Measurements from ENCODE around the gene CNTNAP2. TPM values are rescaled to one million over a fixed set of nuclear protein-coding genes. Genes with fewer than 3 reads are reported as not detected.
"Not testable (repeated sequence)": the region's sequence is repeated elsewhere in the genome, so short reads cannot be mapped to it uniquely, and the experiment has no call there.

CNTNAP2 gene
- total and polyA plus RNA-seq, 2 donors, result 5.1 to 10.3 TPM

DNA sequence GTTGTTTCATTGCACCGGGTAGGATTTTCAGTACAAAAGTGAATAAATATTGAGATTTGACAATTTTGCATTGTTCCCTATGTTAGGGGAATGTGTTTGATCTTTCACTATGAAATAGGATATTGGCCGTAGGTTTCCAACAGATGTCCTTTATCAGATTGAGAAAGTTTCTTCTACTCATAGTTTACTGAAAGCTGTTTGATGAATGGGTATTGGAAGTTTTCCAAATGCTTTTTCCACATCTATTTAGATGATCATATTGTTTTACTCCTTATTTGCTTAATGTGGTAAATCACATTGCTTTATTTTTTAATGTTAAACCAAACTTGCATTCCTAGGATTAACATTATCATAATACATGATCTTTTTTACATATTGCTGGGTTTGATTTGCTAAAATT lies 2296.1 kb downstream of the CNTNAP2 start:
- no peak for DNase-seq (ENCODE audit: low read depth in 6 of 9, low spot score in 9 of 9)
- Histone ChIP-seq H3K27me3 (ENCODE audit: control insufficient read depth in 2 of 2, insufficient read depth in 1 of 2, low read length in 1 of 2) (no peaks in the 10 kb centered on the region), H3K27ac (ENCODE audit: low read depth in 1 of 2, low read length in 1 of 2) (no peak overlapping the region), H3K4me3 (ENCODE audit: low read length in 2 of 2) (no peak overlapping the region), H3K9me3 (ENCODE audit: control insufficient read depth in 2 of 2, insufficient read depth in 1 of 2, low read length in 1 of 2) (no peaks in the 10 kb centered on the region), H3K4me1 (ENCODE audit: control insufficient read depth in 2 of 2, insufficient read depth in 2 of 2, low read length in 2 of 2) (no peaks in the 10 kb centered on the region), H3K36me3 (ENCODE audit: control insufficient read depth in 2 of 2, insufficient read depth in 2 of 2, low read length in 1 of 2) (no peaks in the 10 kb centered on the region)
- WGBS, result 89% methylated on average over 2 of the region's 2 CpGs

DNA sequence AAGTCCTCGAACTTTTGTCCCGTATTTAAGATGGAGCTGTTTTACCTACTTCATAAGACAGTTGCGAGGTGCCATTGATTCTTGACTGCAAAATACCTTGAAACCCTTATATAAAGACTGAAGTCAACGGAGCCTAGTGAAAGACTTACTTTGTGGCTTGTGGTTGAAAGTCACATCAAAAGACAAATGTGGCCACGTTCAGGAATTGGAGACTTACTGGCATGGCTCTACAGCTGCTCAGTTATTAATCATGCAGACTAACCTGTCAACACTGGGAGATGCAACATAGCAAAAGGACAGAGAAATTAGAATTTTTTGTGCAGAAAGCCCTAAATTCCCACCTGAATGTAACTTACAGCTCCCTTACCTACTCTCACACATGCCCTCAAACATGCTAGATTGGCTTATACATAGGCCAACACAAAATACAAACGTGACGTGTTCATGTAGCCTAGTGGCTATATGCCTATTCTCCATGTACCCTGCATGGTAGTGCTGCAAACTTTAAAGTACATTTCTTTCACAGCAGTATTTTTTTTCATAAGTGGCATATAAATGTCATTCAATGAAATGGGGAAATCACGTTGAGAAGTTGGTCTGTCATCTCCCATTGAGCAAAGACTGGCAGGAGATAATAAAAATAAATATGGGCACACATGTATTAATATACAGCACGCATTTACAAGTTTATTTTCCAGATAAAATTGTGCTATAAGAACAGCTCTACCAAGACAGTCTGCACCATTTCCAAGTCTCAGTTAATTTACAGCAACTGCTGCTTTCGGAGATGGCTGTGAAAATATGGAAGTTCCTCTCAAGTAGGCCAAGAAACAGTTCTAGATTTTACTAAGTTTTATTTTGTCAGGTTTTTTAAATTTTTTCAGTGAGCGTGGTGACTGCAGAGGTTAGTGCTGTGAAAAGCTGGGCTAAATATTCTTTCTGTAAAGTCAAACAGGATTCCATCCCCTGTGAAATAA lies 2303.5 kb downstream of the CNTNAP2 start:
- Histone ChIP-seq H3K4me3 (ENCODE audit: low read length in 2 of 2) (no peak overlapping the region), H3K27ac (ENCODE audit: low read depth in 1 of 2, low read length in 1 of 2) (no peak overlapping the region), H3K9me3 (ENCODE audit: control insufficient read depth in 2 of 2, insufficient read depth in 1 of 2, low read length in 1 of 2) (peaks cover 0 to 5% of the 10 kb centered on the region in 2 donors), H3K36me3 (ENCODE audit: control insufficient read depth in 2 of 2, insufficient read depth in 2 of 2, low read length in 1 of 2) (no peaks in the 10 kb centered on the region), H3K27me3 (ENCODE audit: control insufficient read depth in 2 of 2, insufficient read depth in 1 of 2, low read length in 1 of 2) (no peaks in the 10 kb centered on the region), H3K4me1 (ENCODE audit: control insufficient read depth in 2 of 2, insufficient read depth in 2 of 2, low read length in 2 of 2) (no peaks in the 10 kb centered on the region)
- WGBS, result 48% methylated on average over 11 of the region's 11 CpGs
- peak in 1 of 9 donors; percentile 38 for DNase-seq (ENCODE audit: low read depth in 6 of 9, low spot score in 9 of 9)

DNA sequence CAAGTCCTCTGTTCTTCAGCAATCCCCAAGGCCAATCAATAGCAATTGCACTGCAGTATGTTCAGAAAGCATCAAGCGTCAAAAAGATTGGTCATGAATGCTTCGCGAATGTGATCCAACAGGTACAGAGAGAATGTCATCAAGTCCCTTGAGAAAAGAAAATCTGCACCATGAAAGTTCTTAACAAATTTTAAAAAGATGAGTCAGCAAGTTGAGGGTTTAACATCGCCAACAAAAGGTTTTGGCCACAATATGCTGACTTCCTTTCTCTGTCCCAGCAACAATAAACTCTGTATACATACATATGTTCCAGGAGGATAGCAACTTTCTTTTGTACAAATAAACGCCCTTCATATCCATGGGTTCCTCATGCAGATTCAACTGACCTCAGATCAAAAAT lies 2305.4 kb downstream of the CNTNAP2 start:
- no peak overlapping the region for H3K27ac ChIP-seq (ENCODE audit: low read depth in 1 of 2, low read length in 1 of 2)
- no peaks in the 10 kb centered on the region for H3K36me3 ChIP-seq (ENCODE audit: control insufficient read depth in 2 of 2, insufficient read depth in 2 of 2, low read length in 1 of 2)
- WGBS, result 95% methylated on average over 5 of the region's 5 CpGs
- peaks cover 0 to 6% of the 10 kb centered on the region in 2 donors for H3K9me3 ChIP-seq (ENCODE audit: control insufficient read depth in 2 of 2, insufficient read depth in 1 of 2, low read length in 1 of 2)
- H3K4me3 ChIP-seq (ENCODE audit: low read length in 2 of 2), result no peak overlapping the region
- H3K4me1 ChIP-seq (ENCODE audit: control insufficient read depth in 2 of 2, insufficient read depth in 2 of 2, low read length in 2 of 2), result no peaks in the 10 kb centered on the region
- no peaks in the 10 kb centered on the region for H3K27me3 ChIP-seq (ENCODE audit: control insufficient read depth in 2 of 2, insufficient read depth in 1 of 2, low read length in 1 of 2)
- DNase-seq (ENCODE audit: low read depth in 6 of 9, low spot score in 9 of 9), result no peak

DNA sequence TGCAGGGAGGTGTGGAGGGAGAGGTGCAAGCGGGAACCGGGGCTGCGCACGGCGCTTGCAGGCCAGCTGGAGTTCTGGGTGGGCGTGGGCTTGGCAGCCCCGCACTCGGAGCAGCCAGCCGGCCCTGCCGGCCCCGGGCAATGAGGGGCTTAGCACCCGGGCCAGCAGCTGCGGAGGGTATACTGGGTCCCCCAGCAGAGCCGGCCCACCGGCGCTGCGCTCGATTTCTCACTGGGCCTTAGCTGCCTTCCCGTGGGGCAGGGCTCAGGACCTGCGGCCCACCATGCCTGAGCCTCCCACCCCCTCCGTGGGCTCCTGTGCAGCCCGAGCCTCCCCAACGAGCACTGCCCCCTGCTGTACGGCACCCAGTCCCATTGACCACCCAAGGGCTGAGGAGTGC lies 2309.8 kb downstream of the CNTNAP2 start:
- H3K4me3 ChIP-seq (ENCODE audit: low read length in 2 of 2); H3K27me3 ChIP-seq (ENCODE audit: control insufficient read depth in 2 of 2, insufficient read depth in 1 of 2, low read length in 1 of 2); H3K9me3 ChIP-seq (ENCODE audit: control insufficient read depth in 2 of 2, insufficient read depth in 1 of 2, low read length in 1 of 2); DNase-seq (ENCODE audit: low read depth in 6 of 9, low spot score in 9 of 9); H3K36me3 ChIP-seq (ENCODE audit: control insufficient read depth in 2 of 2, insufficient read depth in 2 of 2, low read length in 1 of 2); H3K27ac ChIP-seq (ENCODE audit: low read depth in 1 of 2, low read length in 1 of 2); H3K4me1 ChIP-seq (ENCODE audit: control insufficient read depth in 2 of 2, insufficient read depth in 2 of 2, low read length in 2 of 2): not testable (repeated sequence)
- WGBS, result 98% methylated on average over 24 of the region's 24 CpGs

DNA sequence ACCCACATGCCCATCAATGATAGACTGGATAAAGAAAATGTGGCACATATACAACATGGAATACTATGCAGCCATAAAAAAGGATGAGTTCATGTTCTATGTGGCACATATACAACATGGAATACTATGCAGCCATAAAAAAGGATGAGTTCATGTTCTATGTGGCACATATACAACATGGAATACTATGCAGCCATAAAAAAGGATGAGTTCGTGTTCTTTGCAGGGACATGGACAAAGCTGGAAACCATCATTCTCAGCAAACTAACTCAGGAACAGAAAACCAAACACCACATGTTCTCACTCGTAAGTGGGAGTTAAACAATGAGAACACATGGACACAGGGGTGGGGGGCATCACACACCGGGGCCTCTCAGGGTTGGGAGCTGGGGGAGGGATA lies 2314.1 kb downstream of the CNTNAP2 start:
- DNase-seq (ENCODE audit: low read depth in 6 of 9, low spot score in 9 of 9); H3K4me3 ChIP-seq (ENCODE audit: low read length in 2 of 2); H3K4me1 ChIP-seq (ENCODE audit: control insufficient read depth in 2 of 2, insufficient read depth in 2 of 2, low read length in 2 of 2); H3K27me3 ChIP-seq (ENCODE audit: control insufficient read depth in 2 of 2, insufficient read depth in 1 of 2, low read length in 1 of 2); H3K36me3 ChIP-seq (ENCODE audit: control insufficient read depth in 2 of 2, insufficient read depth in 2 of 2, low read length in 1 of 2); H3K27ac ChIP-seq (ENCODE audit: low read depth in 1 of 2, low read length in 1 of 2); H3K9me3 ChIP-seq (ENCODE audit: control insufficient read depth in 2 of 2, insufficient read depth in 1 of 2, low read length in 1 of 2): not testable (repeated sequence)
- 98% methylated on average over 3 of the region's 3 CpGs for WGBS

DNA sequence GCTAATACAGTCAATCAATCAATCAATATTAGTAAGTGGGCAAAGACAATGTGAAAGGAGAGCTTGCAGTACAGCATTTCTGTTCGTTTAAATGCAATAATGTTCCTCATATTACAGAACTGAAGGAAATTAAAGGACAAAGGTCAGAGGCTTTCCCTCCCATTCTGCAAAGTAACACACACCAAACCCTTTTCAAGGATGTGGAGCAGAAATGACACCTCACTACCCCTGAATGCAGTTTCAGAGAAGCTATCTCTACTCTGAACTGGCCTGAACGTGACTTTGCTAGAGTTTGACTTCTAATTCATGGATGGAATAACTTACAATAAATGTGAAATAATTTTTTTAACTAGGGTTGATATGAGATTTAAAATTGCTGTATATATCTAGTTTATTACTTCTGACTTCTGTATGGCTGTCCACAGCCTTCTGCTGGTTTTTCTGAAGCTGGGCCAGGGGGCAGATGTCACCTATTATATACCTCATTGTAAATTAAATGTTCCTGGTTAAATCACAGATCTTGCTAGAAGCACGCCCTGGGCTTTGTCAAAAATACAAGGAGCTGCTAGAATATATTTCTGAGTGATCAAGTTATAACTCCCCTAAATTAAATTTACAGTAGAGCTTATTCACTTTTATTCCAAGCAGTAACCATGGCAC lies 2317.1 kb downstream of the CNTNAP2 start:
- no peaks in the 10 kb centered on the region for H3K9me3 ChIP-seq (ENCODE audit: control insufficient read depth in 2 of 2, insufficient read depth in 1 of 2, low read length in 1 of 2)
- no peaks in the 10 kb centered on the region for H3K27me3 ChIP-seq (ENCODE audit: control insufficient read depth in 2 of 2, insufficient read depth in 1 of 2, low read length in 1 of 2)
- DNase-seq (ENCODE audit: low read depth in 6 of 9, low spot score in 9 of 9), result no peak
- no peak overlapping the region for H3K27ac ChIP-seq (ENCODE audit: low read depth in 1 of 2, low read length in 1 of 2)
- WGBS, result 90% methylated on average over 3 of the region's 3 CpGs
- H3K36me3 ChIP-seq (ENCODE audit: control insufficient read depth in 2 of 2, insufficient read depth in 2 of 2, low read length in 1 of 2), result no peaks in the 10 kb centered on the region
- H3K4me3 ChIP-seq (ENCODE audit: low read length in 2 of 2), result no peak overlapping the region
- H3K4me1 ChIP-seq (ENCODE audit: control insufficient read depth in 2 of 2, insufficient read depth in 2 of 2, low read length in 2 of 2), result peaks cover 0 to 3% of the 10 kb centered on the region in 2 donors

DNA sequence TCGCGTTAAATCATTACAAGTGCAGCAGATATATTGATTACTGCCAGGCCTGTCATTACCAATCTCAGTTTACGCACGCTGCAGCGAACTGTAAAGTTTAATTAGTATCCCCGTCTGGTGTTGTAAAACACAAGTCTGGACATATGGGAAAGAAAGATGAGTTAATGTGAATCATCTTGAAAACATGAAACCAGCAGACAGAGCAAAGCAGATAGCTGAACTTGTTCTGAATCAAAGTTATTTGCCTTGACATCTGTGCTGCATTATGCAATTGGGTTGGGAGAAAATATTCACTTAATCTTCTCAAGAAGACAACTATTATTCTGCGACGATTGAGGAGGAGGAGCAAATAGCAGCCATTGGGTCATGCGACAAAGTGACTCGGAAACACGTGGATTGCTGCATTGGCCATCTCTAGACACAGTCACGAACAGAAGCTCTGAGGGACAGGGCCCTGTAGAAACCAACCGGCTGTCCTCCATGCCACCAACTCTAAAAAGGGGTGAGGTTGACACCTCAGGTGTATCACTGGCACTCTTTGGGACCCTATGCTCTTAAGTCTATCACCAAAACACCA lies 2317.7 kb downstream of the CNTNAP2 start:
- Histone ChIP-seq H3K4me1 (ENCODE audit: control insufficient read depth in 2 of 2, insufficient read depth in 2 of 2, low read length in 2 of 2) (peaks cover 0 to 3% of the 10 kb centered on the region in 2 donors), H3K27me3 (ENCODE audit: control insufficient read depth in 2 of 2, insufficient read depth in 1 of 2, low read length in 1 of 2) (no peaks in the 10 kb centered on the region), H3K9me3 (ENCODE audit: control insufficient read depth in 2 of 2, insufficient read depth in 1 of 2, low read length in 1 of 2) (no peaks in the 10 kb centered on the region), H3K27ac (ENCODE audit: low read depth in 1 of 2, low read length in 1 of 2) (peak overlapping the region in 1 of 2 donors; percentile 19), H3K4me3 (ENCODE audit: low read length in 2 of 2) (no peak overlapping the region), H3K36me3 (ENCODE audit: control insufficient read depth in 2 of 2, insufficient read depth in 2 of 2, low read length in 1 of 2) (no peaks in the 10 kb centered on the region)
- no peak for DNase-seq (ENCODE audit: low read depth in 6 of 9, low spot score in 9 of 9)
- 85% methylated on average over 13 of the region's 13 CpGs for WGBS

DNA sequence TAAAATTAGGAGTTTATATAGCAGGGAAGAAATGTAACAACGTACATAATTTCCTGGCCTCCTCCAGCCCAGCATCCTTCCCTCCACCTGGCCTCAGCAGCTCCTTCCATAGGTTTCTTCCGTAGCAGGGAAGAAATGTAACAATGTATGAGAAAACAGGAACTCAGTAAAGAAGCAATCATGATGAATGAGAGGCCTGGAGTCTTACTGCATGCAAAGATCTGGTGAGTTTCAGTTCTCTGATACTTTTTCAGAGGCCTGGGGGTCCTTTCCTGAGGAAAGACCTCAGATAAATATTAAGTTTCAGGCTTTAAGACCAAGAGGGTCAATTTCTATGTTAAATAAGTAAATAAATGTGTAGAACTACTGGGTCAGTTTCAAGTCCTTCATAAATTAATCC lies 2318.3 kb downstream of the CNTNAP2 start:
- H3K27ac ChIP-seq (ENCODE audit: low read depth in 1 of 2, low read length in 1 of 2), result peak overlapping the region in 1 of 2 donors; percentile 19

DNA sequence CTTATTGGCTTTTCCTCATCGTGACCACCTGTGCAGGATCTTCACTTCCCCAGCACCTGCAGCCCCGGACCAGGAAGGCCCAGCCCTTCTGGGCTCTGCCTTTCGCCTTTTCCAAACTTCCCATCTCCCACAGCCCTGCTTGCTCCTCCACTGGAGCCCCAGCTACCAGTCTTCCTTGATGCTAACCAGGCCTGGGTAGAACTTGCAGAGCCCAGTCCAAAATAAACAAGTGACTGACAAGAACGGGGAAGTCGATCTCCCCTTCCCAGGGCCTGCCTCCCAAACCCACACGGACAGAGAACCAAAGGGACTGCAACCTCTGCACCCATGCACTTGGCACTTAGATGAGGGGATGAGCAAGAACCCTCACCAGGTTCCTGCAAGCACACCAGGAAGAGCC lies 2319.1 kb downstream of the CNTNAP2 start:
- H3K27me3 ChIP-seq (ENCODE audit: control insufficient read depth in 2 of 2, insufficient read depth in 1 of 2, low read length in 1 of 2), result no peaks in the 10 kb centered on the region
- no peak overlapping the region for H3K4me3 ChIP-seq (ENCODE audit: low read length in 2 of 2)
- H3K9me3 ChIP-seq (ENCODE audit: control insufficient read depth in 2 of 2, insufficient read depth in 1 of 2, low read length in 1 of 2), result no peaks in the 10 kb centered on the region
- no peak overlapping the region for H3K27ac ChIP-seq (ENCODE audit: low read depth in 1 of 2, low read length in 1 of 2)
- DNase-seq (ENCODE audit: low read depth in 6 of 9, low spot score in 9 of 9), result no peak
- H3K36me3 ChIP-seq (ENCODE audit: control insufficient read depth in 2 of 2, insufficient read depth in 2 of 2, low read length in 1 of 2), result no peaks in the 10 kb centered on the region
- H3K4me1 ChIP-seq (ENCODE audit: control insufficient read depth in 2 of 2, insufficient read depth in 2 of 2, low read length in 2 of 2), result peaks cover 0 to 3% of the 10 kb centered on the region in 2 donors
- 79% methylated on average over 6 of the region's 6 CpGs for WGBS

More for the DNA sequence above, 2318.3 kb downstream of the CNTNAP2 start:
- no peaks in the 10 kb centered on the region for H3K27me3 ChIP-seq (ENCODE audit: control insufficient read depth in 2 of 2, insufficient read depth in 1 of 2, low read length in 1 of 2)
- no peak for DNase-seq (ENCODE audit: low read depth in 6 of 9, low spot score in 9 of 9)
- 54% methylated on average over 2 of the region's 2 CpGs for WGBS
- peaks cover 0 to 3% of the 10 kb centered on the region in 2 donors for H3K4me1 ChIP-seq (ENCODE audit: control insufficient read depth in 2 of 2, insufficient read depth in 2 of 2, low read length in 2 of 2)
- no peaks in the 10 kb centered on the region for H3K36me3 ChIP-seq (ENCODE audit: control insufficient read depth in 2 of 2, insufficient read depth in 2 of 2, low read length in 1 of 2)
- H3K9me3 ChIP-seq (ENCODE audit: control insufficient read depth in 2 of 2, insufficient read depth in 1 of 2, low read length in 1 of 2), result no peaks in the 10 kb centered on the region
- no peak overlapping the region for H3K4me3 ChIP-seq (ENCODE audit: low read length in 2 of 2)
